ENCODE data around the gene SASH1.
"Not testable (repeated sequence)": the region's sequence is repeated elsewhere in the genome, so short reads cannot be mapped to it uniquely, and the experiment has no call there.

DNA sequence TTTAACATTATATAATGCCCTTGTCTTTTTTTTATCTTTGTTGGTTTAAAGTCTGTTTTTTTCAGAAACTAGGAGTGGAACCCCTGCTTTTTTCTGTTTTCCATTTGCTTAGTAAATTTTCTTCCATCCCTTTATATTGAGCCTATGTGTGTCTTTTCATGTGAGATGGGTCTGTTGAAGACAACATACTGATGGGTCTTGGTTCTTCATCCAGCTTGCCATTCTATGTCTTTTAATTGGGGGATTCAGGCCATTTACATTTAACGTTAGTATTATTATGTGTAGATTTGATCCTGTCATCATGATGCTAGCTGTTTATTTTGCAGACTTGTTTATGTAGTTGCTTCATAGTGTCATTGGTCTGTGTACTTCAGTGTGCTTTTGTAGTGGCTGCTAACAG lies 243.0 kb downstream of the SASH1 start:
- TF ChIP-seq CTCF (conservative IDR thresholded peaks at IDR 0.05; ENCODE audit: low read depth, low read length); EZH2 (IDR thresholded peaks at IDR 0.05; ENCODE audit: low read length, unreplicated experiment); EZH2phosphoT487 (IDR thresholded peaks at IDR 0.05; ENCODE audit: borderline replicate concordance, low read length): not testable (repeated sequence)

Data from PC-3 (cell line).